Right ventricle myocardium superior (tissue), 1 donor: ENCODE results near the gene KHDC1L. TPM values are rescaled to one million over a fixed set of nuclear protein-coding genes. Genes with fewer than 3 reads are reported as not detected.
"Not testable (repeated sequence)": the region's sequence is repeated elsewhere in the genome, so short reads cannot be mapped to it uniquely, and the experiment has no call there.

Experiments
- ATAC-seq: fragments of 200-7000 bp; cut with Tn5 transposase; one replicate; pipeline ENCODE4 v1.9.1; 2020; ENCODE audit warnings: mild to moderate bottlenecking; ENCODE audit not compliant: poor library complexity
- DNase-seq: peaks from one replicate; pipeline ENCODE4 v3.0.0-alpha.2; 2020
- intact Hi-C: fragments of 100-400 bp; cut with DNase I; formaldehyde crosslinking; loops from one replicate; pipeline ENCODE4 v1.11.2; 2022
- total RNA-seq: library from RNA; stranded (reverse); fragmentation: NEBNext Ultra II Directional; extraction: Animal tissue kit (Norgen Biotek cat#: 25700); gene quantifications from one replicate; pipeline ENCODE4 v1.2.1, GENCODE V29; 2021
- donor health status: DM: no; HTN: yes; CAD: no; lungs with severe emphysema.

KHDC1L gene
- total RNA-seq, 1 donor from 2014 or later: not detected

GRCh38 chr6:73216859-73217258, 8.4 kb downstream of the KHDC1L start:
- DNase-seq (no peak), ATAC-seq (no peak)
- intact Hi-C loops: no loop called here

- intact Hi-C loops: no loop called here
- ATAC-seq (no peak), DNase-seq (no peak)
Observed at GRCh38 chr6:73209117-73209516, 16.2 kb downstream of the KHDC1L start.

GRCh38 chr6:73207221-73207837, 18.0 kb downstream of the KHDC1L start:
- intact Hi-C loops: no loop called here
- ATAC-seq: no peak
- no peak for DNase-seq

- DNase-seq: no peak
- no peak for ATAC-seq
- intact Hi-C loops: no loop called here
Observed at GRCh38 chr6:73204252-73204651, 21.0 kb downstream of the KHDC1L start.

GRCh38 chr6:73203098-73203497, 22.2 kb downstream of the KHDC1L start:
- no peak for ATAC-seq
- intact Hi-C loops: no loop called here
- no peak for DNase-seq

GRCh38 chr6:73200735-73201134, 24.6 kb downstream of the KHDC1L start:
- DNase-seq (no peak), ATAC-seq (no peak)
- intact Hi-C loops: no loop called here

- no peak for DNase-seq
- no peak for ATAC-seq
- intact Hi-C loops: no loop called here
Observed at GRCh38 chr6:73200247-73200646, 25.0 kb downstream of the KHDC1L start.

GRCh38 chr6:73194744-73195143, 30.6 kb downstream of the KHDC1L start:
- intact Hi-C loops: no loop called here
- ATAC-seq: no peak
- no peak for DNase-seq

- ATAC-seq, DNase-seq, intact Hi-C loops: not testable (repeated sequence)
Observed at GRCh38 chr6:73193302-73193701, 32.0 kb downstream of the KHDC1L start.

GRCh38 chr6:73182021-73182607, 43.2 kb downstream of the KHDC1L start:
- no peak for ATAC-seq
- DNase-seq: no peak
- intact Hi-C loops: loop anchor here (5.0 kb wide), 1 partner anchor 770 kb away; no protein-coding TSS in a partner anchor

- intact Hi-C loops: loop anchor here (5.0 kb wide), 1 partner anchor 769 kb away; no protein-coding TSS in a partner anchor
- ATAC-seq (peak; percentile 87), DNase-seq (no peak)
Observed at GRCh38 chr6:73180763-73181619, 44.3 kb downstream of the KHDC1L start.

- intact Hi-C loops: loop anchor here (5.0 kb wide), 1 partner anchor 768 kb away; no protein-coding TSS in a partner anchor
- ATAC-seq: no peak
Observed at GRCh38 chr6:73180076-73180738, 45.1 kb downstream of the KHDC1L start.

GRCh38 chr6:73177221-73177944, 47.9 kb downstream of the KHDC1L start:
- no peak for ATAC-seq
- no peak for DNase-seq
- intact Hi-C loops: no loop called here

More at GRCh38 chr6:73180076-73180738, 45.1 kb downstream of the KHDC1L start:
- no peak for DNase-seq

GRCh38 chr6:73176057-73176456, 49.2 kb downstream of the KHDC1L start:
- no peak for DNase-seq
- intact Hi-C loops: no loop called here

GRCh38 chr6:73174646-73175045, 50.6 kb downstream of the KHDC1L start:
- intact Hi-C loops: no loop called here
- no peak for DNase-seq
- no peak for ATAC-seq

More at GRCh38 chr6:73176057-73176456, 49.2 kb downstream of the KHDC1L start:
- no peak for ATAC-seq
